ENCODE results near the gene JAKMIP3. TPM values are rescaled to one million over a fixed set of nuclear protein-coding genes. Genes with fewer than 3 reads are reported as not detected.

The JAKMIP3 gene
- total RNA-seq, 4 donors from 2014 or later: 0.26 to 1.3 (median 1.2) TPM; not detected in 1

DNA sequence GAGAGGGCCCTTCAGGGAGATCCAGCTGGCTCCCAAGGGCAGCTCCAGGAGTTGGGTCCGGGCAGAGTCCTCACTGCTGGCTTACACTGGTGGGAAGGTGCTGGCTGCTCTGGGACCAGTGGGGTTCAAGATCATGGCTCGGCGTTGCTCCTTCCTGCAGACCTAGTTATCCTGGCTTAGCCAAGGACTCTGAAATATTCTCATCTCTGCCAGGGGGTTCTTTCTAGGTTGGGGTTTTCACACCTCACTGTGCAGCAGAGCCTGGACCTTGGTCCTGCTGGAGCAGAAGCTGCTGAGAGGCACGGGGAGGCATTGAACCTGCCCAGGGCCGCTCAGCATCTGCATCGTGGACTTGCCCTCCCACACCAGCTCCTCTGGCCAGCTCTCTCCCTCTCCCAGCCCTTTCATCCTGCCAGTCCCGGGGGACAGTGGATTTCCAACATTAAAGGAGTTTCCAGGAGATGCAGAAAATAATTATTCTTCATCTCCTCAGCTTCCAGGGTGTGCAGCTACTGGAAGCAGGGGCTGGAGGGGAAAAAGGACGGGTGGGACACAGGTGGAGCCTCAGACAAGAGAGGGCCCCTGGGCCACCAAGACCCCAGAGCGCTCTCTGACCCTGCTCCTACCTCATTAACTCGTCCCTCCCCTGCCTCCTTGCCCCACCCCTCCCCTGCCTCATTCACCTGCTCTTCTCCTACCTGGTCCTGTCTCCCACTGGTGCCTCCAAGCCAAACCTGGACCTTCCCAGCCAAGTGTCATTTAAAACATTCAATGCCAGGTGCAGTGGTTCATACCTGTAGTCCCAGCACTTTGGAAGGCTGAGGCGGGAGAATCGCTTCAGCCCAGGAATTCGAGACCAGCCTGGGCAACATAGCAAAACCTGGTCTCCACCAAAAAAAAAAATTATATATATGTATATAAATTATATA lies 42.5 kb downstream of the JAKMIP3 start:
- H3K36me3 ChIP-seq: no peaks in the 10 kb centered on the region
- H3K4me1 ChIP-seq: no peaks in the 10 kb centered on the region
- TF ChIP-seq, protein P1, sequence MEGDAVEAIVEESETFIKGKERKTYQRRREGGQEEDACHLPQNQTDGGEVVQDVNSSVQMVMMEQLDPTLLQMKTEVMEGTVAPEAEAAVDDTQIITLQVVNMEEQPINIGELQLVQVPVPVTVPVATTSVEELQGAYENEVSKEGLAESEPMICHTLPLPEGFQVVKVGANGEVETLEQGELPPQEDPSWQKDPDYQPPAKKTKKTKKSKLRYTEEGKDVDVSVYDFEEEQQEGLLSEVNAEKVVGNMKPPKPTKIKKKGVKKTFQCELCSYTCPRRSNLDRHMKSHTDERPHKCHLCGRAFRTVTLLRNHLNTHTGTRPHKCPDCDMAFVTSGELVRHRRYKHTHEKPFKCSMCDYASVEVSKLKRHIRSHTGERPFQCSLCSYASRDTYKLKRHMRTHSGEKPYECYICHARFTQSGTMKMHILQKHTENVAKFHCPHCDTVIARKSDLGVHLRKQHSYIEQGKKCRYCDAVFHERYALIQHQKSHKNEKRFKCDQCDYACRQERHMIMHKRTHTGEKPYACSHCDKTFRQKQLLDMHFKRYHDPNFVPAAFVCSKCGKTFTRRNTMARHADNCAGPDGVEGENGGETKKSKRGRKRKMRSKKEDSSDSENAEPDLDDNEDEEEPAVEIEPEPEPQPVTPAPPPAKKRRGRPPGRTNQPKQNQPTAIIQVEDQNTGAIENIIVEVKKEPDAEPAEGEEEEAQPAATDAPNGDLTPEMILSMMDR (IDR thresholded peaks at IDR 0.05): no peak
- TF ChIP-seq POLR2A (IDR thresholded peaks at IDR 0.05): no peak
- no peaks in the 10 kb centered on the region for H3K27me3 ChIP-seq
- no peak overlapping the region for H3K4me3 ChIP-seq
- no peaks in the 10 kb centered on the region for H3K9me3 ChIP-seq
- DNase-seq: no peak
- H3K27ac ChIP-seq: no peak overlapping the region
- intact Hi-C loops (cut with DNase I; ENCODE audit: low total_unique reads): no loop called here

DNA sequence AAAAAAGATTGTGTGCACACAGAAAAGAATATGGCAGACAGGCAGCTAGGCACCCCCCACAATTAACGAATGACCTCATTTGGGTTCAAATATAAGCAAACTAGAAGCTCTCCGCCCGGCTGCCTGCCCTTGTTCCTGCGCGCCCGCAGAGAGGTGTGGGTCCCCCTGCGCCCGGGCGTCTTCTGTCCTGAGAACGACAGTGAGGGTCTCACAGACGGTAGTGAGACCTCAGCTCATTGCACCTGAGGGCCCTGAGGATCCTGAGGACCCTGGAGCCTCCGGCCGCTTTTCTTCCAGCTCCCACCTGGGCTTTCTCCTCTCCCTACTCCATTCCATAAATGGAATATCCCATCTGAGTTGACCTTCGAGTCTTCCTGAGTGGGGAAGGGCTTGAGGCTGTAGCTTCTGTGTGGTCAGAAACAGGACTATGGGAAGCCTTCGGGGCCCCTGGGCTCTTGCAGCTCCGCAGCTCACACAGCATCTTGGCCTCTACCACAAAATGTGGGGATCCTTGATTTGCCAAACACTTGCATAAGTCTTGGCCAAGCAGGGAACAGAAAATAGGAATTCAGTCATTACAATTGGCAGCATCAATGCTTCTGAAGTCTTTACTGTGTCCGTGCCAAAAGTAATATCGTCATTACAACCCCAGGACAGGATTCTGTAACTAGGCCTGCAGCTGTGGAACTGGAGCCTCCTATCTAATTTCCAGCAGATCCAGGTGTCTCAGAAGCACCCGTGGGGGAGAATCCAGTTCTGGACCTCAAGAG lies 43.8 kb downstream of the JAKMIP3 start:
- intact Hi-C loops (cut with DNase I; ENCODE audit: low total_unique reads): no loop called here
- peak in 1 of 2 donors; percentile 25 for DNase-seq

DNA sequence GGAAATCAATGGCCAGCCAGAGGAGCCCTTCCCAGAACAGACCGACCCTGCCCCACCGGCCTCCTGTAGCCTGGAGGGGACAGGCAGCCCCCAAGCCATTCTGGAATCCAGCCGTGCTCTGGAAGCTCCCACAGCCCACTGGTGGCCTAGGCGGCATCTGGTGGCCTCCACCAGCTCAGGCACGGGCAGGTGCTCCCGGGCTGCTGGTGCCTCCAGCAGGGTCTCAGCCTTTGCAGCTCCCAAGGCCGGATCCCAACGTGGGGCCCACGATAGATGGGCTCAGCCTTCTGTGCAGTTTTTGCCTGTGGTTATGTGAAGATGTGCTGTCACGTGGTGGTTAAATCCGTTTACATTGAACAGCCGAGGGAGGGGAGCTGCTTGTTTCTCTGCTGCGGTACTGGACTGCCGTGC lies 44.4 kb downstream of the JAKMIP3 start:
- DNase-seq: peak; percentile 2 to 15
- no peaks in the 10 kb centered on the region for H3K36me3 ChIP-seq
- no peak overlapping the region for H3K4me3 ChIP-seq
- no peak overlapping the region for H3K27ac ChIP-seq
- H3K27me3 ChIP-seq: no peaks in the 10 kb centered on the region
- H3K9me3 ChIP-seq: no peaks in the 10 kb centered on the region
- intact Hi-C loops (cut with DNase I; ENCODE audit: low total_unique reads): no loop called here
- TF ChIP-seq, protein P1 (IDR thresholded peaks at IDR 0.05): no peak
- no peak for TF ChIP-seq POLR2A (IDR thresholded peaks at IDR 0.05)
- no peaks in the 10 kb centered on the region for H3K4me1 ChIP-seq

More for the DNA sequence above, 43.8 kb downstream of the JAKMIP3 start:
- Histone ChIP-seq H3K4me1 (no peaks in the 10 kb centered on the region), H3K27me3 (no peaks in the 10 kb centered on the region), H3K4me3 (no peak overlapping the region), H3K9me3 (no peaks in the 10 kb centered on the region), H3K36me3 (no peaks in the 10 kb centered on the region), H3K27ac (no peak overlapping the region)
- no peak for TF ChIP-seq POLR2A (IDR thresholded peaks at IDR 0.05)
- TF ChIP-seq, protein P1 (IDR thresholded peaks at IDR 0.05): no peak

DNA sequence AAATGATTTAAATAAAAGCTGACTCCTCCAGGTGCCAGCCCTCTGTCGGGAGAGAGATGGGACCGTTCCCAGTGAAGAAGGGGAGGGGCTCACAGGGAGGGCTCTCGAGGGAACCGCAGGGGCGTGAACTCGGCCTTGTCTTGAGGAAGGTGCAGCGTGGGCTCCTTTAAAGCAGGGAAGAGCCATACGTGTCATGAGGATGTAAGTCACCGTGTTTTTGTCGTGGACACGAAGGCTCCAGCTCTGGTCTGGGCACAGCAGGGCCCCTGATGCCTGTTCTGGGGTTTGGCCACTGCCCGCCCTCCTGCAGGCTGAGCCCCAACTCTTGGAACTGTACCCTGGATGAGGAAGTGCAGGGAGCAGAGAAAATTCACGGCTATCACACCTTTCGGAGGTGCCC lies 45.0 kb downstream of the JAKMIP3 start:
- TF ChIP-seq, protein P1 (IDR thresholded peaks at IDR 0.05): no peak
- no peak for TF ChIP-seq POLR2A (IDR thresholded peaks at IDR 0.05)
- H3K27ac ChIP-seq: no peak overlapping the region
- DNase-seq: peak in 1 of 2 donors; percentile 3

More for the DNA sequence above, 45.0 kb downstream of the JAKMIP3 start:
- no peaks in the 10 kb centered on the region for H3K27me3 ChIP-seq
- H3K9me3 ChIP-seq: no peaks in the 10 kb centered on the region
- H3K36me3 ChIP-seq: no peaks in the 10 kb centered on the region
- intact Hi-C loops (cut with DNase I; ENCODE audit: low total_unique reads): no loop called here
- H3K4me3 ChIP-seq: no peak overlapping the region
- no peaks in the 10 kb centered on the region for H3K4me1 ChIP-seq

Data from uterus (tissue), 4 donors.